Brain microvascular endothelial cell (primary cell): ENCODE measurements around the gene SYNGR1.
"Not testable (repeated sequence)": the region's sequence is repeated elsewhere in the genome, so short reads cannot be mapped to it uniquely, and the experiment has no call there.

Experiments used
- DNase-seq: peaks from one replicate; pipeline ENCODE4 v3.0.0-alpha.2; 2020
- H3K27ac ChIP-seq: fragments of 250-450 bp; sonication (Bioruptor Pico); 2 replicates; pipeline ENCODE4 v1.5.1; 2020; ENCODE audit warnings: mild to moderate bottlenecking, moderate library complexity
- H3K27me3 ChIP-seq: fragments of 250-450 bp; sonication (Bioruptor Pico); replicated peaks from 2 replicates; pipeline ENCODE4 v1.5.1; 2020; ENCODE audit warnings: mild to moderate bottlenecking
- H3K36me3 ChIP-seq: fragments of 250-450 bp; sonication (Bioruptor Pico); replicated peaks from 2 replicates; pipeline ENCODE4 v1.5.1; 2020; ENCODE audit warnings: mild to moderate bottlenecking
- H3K4me3 ChIP-seq: 2 replicates; pipeline ENCODE4 v1.5.1; 2011; ENCODE audit warnings: low read depth, mild to moderate bottlenecking, control low read depth, low read length, moderate library complexity
- in situ Hi-C: cut with HindIII; loops from 2 replicates; pipeline ENCODE4 v1.10.0; 2017; ENCODE audit warnings: low sequenced_read_pairs, low pct_ligation_motif_present
- TF ChIP-seq, protein P1 (sequence below): IDR thresholded peaks from 2 replicates; pipeline ENCODE4 v1.5.1; 2011; ENCODE audit warnings: low read depth, mild to moderate bottlenecking, moderate library complexity, low read length, control low read depth, inconsistent platforms; ENCODE audit errors: missing control alignments

SYNGR1 gene

DNA sequence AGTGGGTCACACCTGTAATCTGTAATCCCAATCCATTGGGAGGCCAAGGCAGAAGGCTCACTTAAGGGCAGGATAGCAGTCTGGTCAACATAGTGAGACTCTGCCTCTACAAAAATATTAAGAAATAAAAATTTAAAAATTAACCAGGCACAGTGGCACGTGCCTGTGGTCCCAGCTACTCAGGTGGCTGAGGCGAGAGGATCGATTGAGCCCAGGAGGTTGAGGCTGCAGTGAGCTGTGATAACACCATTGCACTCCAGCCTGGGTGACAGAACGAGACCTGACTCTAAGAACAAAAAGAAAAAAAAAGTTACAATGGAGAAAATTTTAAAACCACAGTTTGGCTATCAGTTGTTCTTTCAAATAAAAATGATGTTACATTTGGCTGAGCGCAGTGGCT lies 13.4 kb upstream of the SYNGR1 start:
- Histone ChIP-seq H3K27ac (no peak overlapping the region), H3K36me3 (no peaks in the 10 kb centered on the region), H3K4me3 (no peak overlapping the region), H3K27me3 (no peaks in the 10 kb centered on the region)
- TF ChIP-seq, protein P1, sequence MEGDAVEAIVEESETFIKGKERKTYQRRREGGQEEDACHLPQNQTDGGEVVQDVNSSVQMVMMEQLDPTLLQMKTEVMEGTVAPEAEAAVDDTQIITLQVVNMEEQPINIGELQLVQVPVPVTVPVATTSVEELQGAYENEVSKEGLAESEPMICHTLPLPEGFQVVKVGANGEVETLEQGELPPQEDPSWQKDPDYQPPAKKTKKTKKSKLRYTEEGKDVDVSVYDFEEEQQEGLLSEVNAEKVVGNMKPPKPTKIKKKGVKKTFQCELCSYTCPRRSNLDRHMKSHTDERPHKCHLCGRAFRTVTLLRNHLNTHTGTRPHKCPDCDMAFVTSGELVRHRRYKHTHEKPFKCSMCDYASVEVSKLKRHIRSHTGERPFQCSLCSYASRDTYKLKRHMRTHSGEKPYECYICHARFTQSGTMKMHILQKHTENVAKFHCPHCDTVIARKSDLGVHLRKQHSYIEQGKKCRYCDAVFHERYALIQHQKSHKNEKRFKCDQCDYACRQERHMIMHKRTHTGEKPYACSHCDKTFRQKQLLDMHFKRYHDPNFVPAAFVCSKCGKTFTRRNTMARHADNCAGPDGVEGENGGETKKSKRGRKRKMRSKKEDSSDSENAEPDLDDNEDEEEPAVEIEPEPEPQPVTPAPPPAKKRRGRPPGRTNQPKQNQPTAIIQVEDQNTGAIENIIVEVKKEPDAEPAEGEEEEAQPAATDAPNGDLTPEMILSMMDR, result no peak
- in situ Hi-C loops, result no loop called here
- DNase-seq, result no peak

DNA sequence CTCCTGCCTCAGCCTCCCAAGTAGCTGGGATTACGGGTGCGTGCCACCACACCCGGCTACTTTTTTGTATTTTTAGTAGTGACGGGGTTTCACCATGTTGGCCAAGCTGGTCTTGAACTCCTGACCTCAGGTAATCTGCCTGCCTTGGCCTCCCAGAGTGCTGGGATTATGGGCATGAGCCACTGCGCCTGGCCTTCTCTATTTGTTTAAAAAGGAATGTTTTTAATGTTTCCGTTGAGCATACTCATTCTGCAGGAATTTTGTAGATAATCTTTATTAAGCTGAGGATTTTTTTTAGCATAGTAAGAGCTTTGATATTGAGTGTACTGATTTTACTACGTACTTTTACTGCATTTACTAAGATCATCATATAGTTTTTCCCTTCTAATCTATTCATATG lies 10.0 kb upstream of the SYNGR1 start:
- DNase-seq, result peak; percentile 64
- in situ Hi-C loops, result not testable (repeated sequence)

GRCh38 chr22:39341179-39341578 lies 8.6 kb upstream of the SYNGR1 start:
- no peak for DNase-seq
- TF ChIP-seq, protein P1, result no peak
- H3K36me3 ChIP-seq, result no peaks in the 10 kb centered on the region
- H3K27me3 ChIP-seq, result no peaks in the 10 kb centered on the region
- in situ Hi-C loops, result no loop called here
- no peak overlapping the region for H3K4me3 ChIP-seq
- no peak overlapping the region for H3K27ac ChIP-seq

More for the DNA sequence above, 10.0 kb upstream of the SYNGR1 start:
- not testable (repeated sequence) for H3K27me3 ChIP-seq, H3K36me3 ChIP-seq, H3K4me3 ChIP-seq
- H3K27ac ChIP-seq, result peak overlapping the region; percentile 33

DNA sequence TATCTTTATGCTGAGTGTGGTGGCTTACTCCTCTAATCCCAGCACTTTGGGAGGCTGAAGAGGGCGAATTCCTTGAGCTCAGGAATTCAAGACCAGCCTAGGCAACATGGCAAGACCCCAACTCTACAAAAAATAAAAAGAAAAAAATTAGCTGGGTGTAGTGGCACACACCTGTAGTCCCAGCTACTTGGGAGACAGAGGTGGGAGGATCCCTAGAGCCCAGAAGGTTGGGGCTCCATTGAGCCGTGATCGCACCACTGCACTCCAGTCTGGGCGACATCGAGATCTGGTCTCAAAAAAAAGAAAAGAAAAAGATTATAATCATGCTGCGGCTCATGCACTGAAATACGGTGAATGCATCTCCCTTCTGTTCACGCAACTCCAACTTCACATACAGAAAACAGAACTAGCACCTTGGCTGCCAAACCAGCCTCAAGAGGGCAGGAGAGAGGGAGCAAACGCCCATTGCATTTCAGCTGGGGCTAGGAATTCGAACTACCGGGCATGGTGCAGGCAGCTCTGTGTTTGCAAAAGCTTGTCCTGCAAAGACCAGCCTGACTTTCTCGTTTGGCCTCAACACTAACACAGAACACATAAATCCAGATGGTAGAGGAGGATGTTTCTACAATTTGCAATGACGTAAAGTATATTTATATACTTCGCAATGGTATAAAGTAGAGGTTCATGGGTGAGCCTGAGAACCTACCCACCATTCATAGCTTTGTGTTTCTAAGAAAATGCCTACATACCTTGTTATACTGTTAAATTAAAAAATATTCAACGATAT lies 6.3 kb upstream of the SYNGR1 start:
- Histone ChIP-seq H3K27me3 (no peaks in the 10 kb centered on the region), H3K4me3 (no peak overlapping the region), H3K36me3 (no peaks in the 10 kb centered on the region), H3K27ac (no peak overlapping the region)
- TF ChIP-seq, protein P1, result peak; percentile 97
- in situ Hi-C loops, result no loop called here
- DNase-seq, result peak; percentile 54

GRCh38 chr22:39344046-39344390 lies 5.8 kb upstream of the SYNGR1 start:
- in situ Hi-C loops, result no loop called here
- Histone ChIP-seq H3K36me3 (no peaks in the 10 kb centered on the region), H3K27me3 (no peaks in the 10 kb centered on the region), H3K4me3 (no peak overlapping the region), H3K27ac (no peak overlapping the region)
- TF ChIP-seq, protein P1, result no peak
- no peak for DNase-seq

DNA sequence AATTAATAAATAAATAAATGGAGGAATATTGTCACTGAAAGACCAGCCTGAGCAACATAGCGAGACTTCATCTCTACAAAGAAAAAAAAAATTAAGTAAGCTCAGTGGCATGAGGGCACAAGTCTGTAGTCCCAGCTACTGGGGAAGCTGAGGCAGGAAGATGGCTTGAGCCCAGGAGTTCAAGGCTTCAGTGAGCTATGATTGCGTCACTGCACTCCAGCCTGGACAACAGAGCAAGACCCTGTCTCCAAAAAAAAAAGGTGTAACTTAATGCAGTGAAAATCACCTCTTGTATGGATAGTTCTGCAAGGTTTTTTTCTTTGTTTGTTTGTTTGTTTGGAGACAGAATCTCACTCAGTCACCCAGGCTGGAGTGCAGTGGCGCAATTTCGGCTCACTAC lies 4.6 kb upstream of the SYNGR1 start:
- in situ Hi-C loops, result no loop called here
- no peaks in the 10 kb centered on the region for H3K36me3 ChIP-seq
- H3K27ac ChIP-seq, result no peak overlapping the region
- DNase-seq, result no peak
- H3K27me3 ChIP-seq, result no peaks in the 10 kb centered on the region
- no peak overlapping the region for H3K4me3 ChIP-seq
- TF ChIP-seq, protein P1, result no peak
